Cerebellar cortex (tissue), 1 donor: Measurements from ENCODE around the gene STARD9.
"Not testable (repeated sequence)": the region's sequence is repeated elsewhere in the genome, so short reads cannot be mapped to it uniquely, and the experiment has no call there.

ENCODE experiments used
- DNase-seq: peaks from one replicate; pipeline ENCODE4 v3.0.0-alpha.2; 2015; ENCODE audit warnings: low spot score

STARD9 gene

DNA sequence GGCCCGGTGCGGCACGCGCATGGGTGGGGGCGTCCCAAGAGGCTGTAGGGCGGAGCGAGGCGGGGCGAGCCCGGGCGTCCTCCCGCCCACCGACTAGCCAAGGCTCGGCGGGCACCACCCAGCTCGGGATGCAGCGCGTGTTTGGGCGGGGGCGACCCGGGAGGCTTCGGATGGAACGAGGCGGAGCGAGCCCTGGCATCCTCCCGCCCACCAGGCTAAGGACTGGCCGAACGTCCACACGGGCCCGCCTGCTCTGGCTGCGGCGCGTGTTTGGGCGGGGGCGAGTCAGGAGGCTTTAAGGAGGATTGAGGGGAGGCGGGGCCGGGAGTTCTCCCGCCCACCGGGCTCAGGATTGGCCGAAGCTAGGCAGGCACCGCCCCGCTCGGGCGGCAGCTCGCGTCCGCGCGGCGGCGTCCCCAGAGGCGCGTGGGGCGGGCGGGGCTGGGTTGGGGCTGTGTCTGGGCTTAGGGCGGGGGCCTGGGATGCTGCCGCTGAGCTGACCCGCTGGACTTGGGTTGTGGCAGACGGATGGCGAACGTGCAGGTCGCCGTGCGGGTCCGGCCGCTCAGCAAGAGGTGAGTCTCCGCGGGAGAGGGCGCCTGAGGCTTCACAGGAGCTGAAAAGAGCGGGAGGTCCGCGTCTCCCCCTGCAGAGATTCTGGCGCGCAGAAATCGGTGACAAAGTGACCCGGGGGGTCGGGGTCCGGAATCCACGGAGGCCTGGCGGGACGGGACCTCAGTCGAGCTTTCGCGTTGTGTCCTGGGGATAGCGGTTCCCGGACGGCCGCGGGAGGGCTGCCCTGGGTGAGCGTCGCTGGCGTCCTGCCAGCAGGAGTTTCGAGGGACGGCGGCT is at the start of gene STARD9:
TSS of gene STARD9 (plus strand) at position 419 of the 852 bp plus-strand sequence. CDS start at position 529, 110 bp downstream.
- DNase-seq: peak; percentile 98

DNA sequence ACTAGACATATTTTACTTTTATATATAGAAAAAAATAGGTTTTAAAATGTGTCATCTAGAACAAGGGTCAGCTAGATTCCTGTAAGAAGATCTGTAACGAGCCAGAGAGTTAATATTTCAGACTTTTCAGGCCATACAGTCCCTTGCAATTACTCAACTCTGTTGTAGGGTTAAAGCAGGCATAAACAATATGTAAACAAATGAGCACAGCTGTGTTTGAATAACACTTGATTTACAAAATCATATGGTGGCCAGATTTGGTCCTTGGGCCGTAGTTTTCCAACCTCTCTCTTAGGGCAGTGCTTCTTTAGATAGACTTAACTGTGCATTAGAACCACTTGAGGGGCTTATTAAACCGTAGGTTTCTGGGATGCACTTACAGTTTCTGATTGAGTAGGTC is 46.4 kb upstream of the STARD9 start:
- no peak for DNase-seq

DNA sequence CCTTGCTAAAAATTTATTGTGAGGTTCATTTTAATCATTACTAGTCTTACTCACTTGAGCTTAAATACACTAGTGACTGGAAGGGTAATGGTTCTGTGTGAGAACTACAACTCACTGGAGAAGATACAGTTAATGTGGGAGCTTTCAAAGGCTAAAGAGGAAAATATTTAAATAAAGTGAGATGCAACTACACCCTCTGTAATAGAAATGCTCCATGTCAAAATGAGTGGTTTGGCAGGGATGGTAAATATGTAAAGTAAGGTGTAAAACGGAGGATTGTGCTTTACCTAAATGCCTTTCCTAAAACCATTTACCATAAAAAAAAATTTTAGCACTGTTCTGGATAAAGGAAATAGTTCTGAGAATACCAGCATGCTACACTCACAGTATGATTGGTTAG is 42.2 kb upstream of the STARD9 start:
- DNase-seq: no peak

DNA sequence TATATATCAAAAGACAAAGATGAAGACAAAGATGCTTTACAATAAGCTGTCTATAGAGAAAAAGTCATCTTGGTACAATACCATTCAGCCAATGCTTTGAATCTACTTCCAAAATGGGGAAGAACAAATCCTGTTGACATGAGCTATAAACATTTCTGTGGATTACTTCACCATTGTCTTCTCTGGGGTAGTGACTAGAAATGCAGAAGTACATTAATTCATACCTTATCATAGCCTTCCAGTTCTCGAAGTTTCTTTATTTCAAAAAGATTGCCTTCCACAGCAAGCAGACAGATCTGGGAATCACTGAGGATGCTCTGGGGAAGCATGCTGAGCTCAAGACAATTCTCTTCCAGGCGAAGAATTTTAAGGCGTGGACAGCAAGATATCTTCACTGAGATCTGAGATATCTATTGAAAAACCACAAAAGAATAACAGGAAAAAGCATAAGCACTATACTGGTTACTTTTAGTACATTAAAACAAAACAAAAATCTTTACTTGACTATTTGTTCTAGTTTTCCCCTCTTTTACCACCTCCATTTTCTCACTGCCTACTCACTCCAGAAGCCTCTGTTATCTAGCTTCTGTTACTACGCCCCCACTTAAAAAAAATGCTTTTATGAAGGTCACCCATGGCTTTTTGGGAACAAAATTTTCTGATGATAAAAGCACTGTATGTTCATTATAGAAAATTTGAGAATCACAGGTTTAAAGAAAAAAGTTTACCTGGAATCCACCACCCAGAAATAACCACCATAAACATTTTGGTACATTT is 30.4 kb upstream of the STARD9 start:
- no peak for DNase-seq

DNA sequence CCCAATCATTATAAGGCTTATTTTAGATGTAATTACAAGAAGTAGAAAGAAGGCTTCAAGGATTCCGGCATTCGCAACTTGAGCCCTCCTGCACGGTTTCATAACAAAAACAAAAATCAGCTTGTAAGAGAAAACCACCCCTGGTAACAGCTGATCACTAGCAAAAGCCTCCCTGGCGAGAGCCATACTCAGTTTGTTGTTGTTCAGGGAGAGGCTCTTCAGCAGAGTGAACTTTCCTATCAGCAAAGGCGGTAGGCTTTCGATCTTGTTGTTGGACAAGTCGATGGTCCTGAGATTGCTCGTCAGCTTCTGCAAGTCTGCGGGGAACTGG is 27.5 kb upstream of the STARD9 start:
- no peak for DNase-seq

DNA sequence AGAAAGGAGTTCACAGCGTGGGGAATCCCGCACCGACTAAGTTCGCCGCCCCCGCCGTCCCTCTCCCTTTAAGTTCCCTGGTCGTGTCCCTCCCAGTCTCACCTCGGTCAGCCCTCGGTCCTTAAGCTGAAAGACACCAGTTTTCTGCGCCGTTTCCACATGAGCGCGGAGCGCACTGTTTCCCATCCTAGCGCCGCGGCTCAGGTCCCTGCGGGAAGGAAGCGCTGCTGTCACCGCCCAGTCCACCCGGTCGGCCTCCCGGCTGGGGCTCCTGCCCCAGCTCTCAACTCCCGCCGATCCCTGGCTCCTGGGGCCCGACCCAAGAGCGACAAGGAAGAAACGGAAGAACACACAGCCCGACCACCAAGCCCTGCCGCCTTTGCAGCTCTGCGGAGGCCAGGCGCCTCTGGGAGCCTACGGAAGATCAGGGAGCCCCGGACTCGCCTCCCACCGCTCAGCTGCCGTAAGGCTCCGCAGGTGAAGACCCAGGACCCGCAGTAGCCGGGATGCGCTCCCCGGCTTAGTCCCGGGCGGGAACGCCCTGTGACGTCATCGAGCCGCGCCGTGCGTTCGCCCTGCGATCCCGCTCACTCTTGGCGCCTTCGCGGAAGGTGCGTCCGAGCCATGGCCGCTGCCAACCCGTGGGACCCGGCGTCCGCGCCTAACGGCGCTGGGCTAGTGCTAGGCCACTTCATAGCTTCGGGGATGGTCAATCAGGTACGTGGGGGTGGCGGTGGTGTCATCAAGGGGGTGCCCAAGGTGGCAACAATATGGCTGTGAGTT is 27.0 kb upstream of the STARD9 start, which contains the start of the genes HAUS2 and LRRC57:
TSS of gene HAUS2 (plus strand) at position 590 of the 783 bp plus-strand sequence. CDS start at position 625, 35 bp downstream.
TSS of gene LRRC57 (minus strand) at position 545 of the 783 bp plus-strand sequence. CDS start at position 186, 359 bp downstream.
- DNase-seq: peak; percentile 81

DNA sequence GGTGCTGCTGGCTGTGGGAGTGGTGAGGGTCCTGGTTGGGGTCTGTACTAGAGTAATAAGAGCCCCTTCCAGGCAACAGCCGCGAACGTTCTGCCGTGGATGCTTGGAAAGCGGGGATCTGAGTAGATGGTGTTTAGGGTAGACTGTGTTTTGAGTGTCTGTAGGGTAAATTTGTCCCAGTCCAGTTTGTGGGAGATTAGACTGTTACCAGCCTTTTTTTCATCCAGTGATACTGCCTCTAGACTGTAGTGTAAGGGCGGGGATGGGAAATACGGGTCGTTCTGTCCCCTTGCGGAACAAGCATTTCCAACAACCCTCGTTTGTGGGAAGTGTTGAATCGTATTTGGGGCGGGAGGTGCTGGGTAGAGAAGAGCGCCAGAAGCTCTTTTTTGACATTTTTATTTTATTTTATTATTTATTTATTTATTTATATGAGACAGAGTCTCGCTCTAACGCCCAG is 26.3 kb upstream of the STARD9 start:
- DNase-seq: peak; percentile 52

DNA sequence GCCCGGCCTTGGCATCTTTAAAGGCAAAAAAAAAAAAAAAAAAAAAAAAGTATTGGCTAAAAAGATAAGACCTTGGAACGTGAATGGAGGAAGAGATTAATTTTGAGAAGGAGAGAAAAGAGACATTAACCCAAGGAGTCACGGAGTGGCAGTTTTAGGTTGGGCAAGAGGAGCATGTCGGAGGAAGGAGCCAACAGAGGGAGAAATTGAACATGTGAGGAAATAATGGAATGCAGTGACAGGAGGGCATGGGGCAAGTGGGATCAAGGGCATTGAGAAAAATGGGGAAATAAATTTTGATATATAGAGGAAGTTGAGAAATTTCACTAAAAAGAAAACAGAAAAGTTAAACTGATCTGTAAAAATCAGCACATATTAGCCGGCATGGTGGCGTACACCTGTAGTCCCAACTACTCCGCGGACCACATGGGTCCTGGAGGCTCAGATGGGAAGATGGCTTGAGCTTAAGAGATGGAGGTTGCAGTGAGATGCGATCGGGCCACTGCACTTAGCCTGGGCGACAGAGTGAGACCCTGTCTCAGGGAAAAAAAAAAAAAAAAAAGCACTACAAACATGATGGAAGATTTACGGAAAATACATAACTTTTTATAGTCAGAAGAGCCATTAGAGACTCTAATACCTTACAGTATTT is 25.5 kb upstream of the STARD9 start:
- DNase-seq: no peak

DNA sequence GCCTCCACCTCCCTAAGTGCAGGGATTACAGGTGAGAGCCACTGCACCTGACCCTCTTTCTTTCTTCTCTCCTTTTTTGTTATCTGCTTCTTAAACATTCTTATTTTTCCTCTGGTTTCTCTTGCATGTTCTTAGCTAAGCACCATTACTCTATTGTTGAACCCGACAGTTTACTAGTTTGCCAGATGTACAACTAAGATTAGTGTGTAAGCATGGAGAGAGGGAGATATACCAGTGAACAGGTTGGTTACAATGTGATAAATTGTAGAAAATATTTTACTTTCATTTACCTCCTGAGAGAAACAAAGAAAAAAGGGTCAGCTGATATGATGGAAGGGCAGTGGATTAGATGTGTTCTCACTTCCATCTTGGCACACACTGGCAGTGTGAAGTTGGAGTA is 21.9 kb upstream of the STARD9 start:
- no peak for DNase-seq

DNA sequence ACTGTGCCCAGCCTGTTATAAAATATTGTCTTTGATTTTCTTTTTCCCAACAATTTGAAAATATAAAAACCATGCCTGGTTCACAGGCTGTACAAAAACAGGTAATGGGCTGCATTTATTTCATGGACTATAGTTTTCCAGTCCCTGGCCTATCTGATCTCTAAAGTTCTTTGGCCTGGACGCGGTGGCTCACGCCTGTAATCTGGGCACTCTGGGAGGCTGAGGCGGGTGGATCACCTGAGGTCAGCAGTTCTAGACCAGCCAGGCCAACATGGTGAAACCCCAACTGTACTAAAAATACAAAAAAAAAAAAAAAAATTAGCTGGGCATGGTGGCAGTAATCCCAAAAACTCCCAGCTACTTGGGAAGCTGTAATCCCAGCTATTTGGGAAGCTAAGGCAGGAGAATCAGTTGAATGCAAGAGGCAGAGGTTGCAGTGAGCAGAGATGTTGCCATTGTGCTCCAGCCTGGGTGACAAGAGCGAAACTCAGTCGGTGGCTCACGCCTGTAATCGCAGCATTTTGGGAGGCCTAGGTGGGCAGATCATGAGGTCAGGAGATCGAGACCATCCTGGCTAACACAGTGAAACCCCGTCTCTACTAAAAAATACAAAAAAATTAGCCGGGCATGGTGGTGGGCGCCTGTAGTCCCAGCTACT is 18.7 kb upstream of the STARD9 start:
- not testable (repeated sequence) for DNase-seq

DNA sequence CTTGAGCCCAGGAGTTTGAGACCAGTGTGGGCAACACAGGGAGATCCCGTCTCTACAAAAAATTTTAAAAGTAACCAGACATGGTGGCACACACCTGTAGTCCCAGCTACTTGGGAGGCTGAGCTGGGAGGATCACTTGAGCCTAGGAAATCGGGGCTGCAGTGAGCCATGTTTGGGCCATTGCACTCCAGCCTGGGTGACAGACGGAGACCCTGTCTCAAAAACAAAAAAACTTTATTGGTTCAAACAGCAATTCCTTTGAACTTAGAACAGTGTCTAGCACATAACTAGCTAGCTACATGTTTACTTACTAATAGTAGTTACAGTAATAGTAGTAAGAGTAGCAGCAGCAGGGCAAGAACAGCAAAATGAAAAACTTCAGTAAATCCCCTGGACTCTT is 16.7 kb upstream of the STARD9 start:
- DNase-seq: no peak

DNA sequence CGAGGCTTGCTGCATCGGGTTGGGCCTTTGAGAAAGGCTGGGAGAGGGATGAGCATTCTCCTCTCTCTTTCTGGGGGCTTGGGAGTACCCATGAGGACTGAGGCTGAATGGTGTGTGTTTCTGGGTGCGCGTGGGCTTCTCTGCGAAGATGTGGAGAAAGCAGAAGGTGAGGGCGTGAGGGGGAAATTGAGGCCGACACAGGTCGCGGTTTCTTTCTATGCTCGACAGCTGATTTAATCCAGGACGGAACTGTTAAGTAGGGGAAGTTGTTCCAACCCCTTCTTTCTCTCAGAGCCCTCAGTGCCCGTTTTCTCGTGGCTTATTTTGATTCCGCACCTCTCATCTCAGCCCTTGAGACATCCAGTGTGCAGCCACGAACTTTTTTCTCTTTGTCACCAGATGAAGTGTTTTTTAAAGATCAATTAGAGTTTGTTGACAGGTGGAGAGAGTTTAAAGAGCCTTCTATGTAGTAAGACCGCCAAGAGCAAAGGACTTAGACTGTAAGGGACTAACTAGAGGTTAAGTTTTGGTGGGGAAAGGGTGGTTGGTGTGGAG is 711 bp downstream of the STARD9 start:
- DNase-seq: peak; percentile 11

DNA sequence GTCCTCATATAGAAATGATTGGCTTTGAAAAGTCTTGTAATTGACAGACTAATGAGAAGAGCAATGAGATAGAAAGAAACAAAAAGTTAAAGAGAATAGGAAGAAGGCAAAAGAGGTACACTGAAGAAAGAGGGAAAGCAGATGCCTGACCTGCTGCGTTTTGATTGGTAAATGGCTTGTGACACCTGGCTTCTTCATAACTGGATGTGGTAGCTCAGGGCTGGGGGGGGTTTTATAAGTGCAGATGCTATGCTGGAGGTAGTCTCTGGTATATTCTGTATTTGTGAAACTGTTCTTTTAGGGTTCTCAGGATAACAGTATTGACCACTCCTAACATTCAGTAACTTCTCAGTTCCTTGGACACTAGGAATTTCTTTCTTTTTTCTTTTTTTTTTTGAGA is 1.4 kb downstream of the STARD9 start:
- DNase-seq: no peak

DNA sequence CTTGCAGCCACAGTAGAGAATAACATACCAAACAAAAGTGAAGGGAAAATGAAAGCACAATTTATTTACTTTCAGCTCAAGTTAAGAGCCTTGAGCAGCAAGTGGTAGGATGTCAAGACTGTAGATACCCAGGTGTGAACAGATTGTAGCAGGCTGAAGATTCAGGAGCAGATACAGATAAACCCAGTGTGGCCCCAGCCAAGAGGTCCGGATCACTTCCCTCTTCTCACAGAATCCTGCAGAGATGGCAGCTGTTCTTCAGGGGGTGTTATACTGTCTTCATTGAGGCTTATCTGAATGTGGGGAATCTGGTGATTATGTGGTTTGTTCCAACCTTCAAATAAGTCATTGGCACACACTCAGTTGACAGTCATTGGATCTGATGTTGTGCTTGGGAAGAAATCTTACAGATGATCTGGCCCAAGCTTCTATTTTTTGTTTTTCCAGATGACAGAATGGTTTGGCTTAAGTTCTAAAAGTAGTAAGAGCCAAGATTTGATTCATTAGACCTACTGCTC is 2.2 kb downstream of the STARD9 start:
- peak; percentile 33 for DNase-seq

DNA sequence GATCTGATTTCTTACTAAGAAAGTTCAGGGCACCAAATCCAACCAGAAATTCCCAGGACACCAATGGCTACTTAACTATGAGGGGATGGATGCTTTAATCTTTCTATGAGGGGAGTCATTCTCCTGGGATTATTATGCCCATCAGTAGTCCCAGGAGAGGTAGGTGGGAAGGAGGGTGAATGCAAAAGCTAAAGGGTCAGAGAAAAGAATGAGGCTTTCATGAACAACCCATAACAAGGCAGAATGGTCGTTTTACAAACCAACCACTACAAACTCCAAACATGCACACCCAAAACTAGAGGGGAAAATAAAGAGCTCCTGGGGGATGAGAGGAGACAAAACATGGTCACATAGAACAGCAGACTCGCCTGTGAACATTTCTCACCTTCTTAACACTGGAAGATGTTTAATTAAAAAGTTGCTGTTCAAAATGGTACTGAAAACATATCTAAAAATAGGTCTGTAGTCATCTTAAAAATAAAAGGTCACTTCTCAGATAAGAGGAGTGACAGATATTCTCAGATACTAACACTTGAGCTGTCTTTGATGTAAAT is 3.7 kb downstream of the STARD9 start:
- no peak for DNase-seq

DNA sequence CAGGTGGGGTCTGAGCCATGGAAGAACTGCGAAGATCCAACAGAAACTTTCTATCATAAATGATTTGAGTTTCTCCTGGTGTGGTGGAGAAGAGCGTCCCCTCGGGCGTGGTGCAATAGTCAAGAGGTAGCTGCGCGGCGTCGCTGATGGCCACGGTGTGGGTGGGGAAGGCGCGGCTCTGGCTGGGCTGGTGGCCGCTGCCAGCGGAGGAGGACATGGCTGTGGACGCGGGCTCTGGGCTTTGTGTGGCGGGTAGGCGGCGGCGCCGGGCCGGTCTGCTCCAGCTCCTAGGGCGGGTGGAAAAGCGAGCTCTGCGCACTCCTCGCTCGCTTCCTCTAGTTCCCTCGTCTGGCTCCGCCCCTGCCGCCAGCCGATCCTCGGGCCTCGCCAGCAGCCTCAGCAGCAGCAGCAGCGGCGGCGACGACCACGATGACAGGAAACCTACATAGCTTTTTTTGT is 5.9 kb downstream of the STARD9 start:
- peak; percentile 86 for DNase-seq

DNA sequence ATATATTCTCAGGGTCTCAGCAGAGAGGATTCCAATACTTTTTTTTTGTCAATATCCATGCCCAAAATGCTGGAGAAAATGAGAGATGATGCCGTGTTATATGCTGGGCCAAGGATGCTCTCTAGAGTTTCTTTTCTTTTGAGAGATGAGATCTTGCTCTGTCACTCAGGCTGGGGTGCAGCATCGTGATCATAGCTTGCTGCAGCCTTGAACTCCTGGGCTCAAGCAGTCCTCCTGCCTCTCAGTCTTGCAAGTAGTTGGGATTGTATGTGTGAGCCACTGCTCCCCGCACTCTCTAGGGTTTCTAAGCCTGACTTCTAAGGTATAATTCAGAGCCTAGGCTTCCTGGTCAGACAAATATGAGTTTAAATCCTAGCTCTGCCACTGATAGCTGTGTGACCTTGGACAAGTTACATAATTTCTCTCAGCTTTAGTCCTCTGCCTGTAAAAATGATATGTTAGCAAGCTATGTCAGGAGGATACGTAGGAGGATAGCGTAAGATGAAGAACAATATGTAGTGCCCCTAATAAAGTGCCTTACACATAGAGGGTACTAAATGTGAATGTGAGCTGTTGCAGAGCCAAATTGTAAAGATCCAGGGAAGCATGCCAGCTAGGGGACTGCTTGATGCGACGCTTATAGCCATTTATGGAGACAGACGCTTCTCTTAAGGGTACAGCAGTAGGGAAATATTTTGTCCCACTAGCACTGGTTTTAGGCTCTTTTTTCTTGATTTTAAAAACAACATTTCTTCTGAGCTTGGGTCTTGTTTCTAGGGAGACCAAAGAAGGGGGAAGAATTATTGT is 7.4 kb downstream of the STARD9 start:
- DNase-seq: peak; percentile 56

DNA sequence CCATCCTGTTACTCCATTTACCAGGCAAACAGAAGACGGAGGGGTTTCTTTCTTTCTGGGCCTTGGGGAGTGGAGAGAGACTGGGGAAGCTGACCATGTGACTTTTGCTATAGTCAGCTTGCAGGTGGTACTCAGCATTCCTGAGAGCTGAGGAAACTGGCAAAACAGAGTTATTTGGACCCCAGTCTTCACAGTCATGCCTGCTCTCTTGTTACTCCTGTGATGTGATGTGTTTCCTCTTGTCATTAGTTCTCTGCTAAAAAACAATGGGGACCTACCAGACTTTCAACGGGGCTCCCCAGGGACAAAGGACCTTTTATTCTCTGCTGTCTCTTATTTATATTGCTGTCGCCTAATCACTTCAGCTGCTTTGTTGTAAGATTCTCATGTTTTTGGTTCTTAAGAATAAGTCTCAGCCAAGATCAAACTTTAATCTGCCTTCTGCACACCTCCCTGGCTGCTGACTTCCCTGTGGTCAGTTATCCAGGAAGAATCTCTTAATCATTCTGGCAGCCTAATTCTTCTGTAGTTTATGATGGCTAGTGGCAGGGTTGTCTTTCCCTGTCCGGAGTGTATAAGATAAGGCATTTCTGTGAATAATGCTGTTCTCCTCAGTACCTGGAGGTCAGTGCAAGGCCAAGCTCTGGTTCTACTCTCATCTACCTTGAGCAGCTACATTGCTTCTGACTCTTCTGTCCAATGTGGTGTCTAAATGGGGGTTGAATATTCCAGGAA is 8.8 kb downstream of the STARD9 start:
- DNase-seq: no peak
